Esophagus squamous epithelium (tissue), 5 donors: Measurements from ENCODE around the gene SLC1A4. TPM values are rescaled to one million over a fixed set of nuclear protein-coding genes. Genes with fewer than 3 reads are reported as not detected.

Experiments used
- DNase-seq: peaks from one replicate; lab custom pipeline; 2025; lab: John Stamatoyannopoulos, UW
- H3K27ac ChIP-seq, 4 donors: fragments of 200-600 bp; sonication (generic); one replicate each; pipeline ENCODE4 v1.5.1; 2016 to 2019; ENCODE audit warnings: mild to moderate bottlenecking in 1 of 4
- H3K27me3 ChIP-seq, 4 donors: fragments of 200-600 bp; sonication (generic); 1 replicate in 3 of 4; 2 replicates in 1 of 4; pipeline versions ENCODE4 v1.5.1 to v1.6.0; 2017 to 2021; ENCODE audit warnings: antibody characterized with exemption in 1 of 4
- H3K36me3 ChIP-seq, 3 donors: fragments of 200-600 bp; sonication (generic); one replicate each; pipeline ENCODE4 v1.5.1; 2016 to 2019
- H3K4me1 ChIP-seq, 3 donors: fragments of 200-600 bp; sonication (generic); one replicate each; pipeline ENCODE4 v1.5.1; 2017 to 2019
- H3K4me3 ChIP-seq, 4 donors: fragments of 200-600 bp; sonication (generic); 1 replicate in 3 of 4; 2 replicates in 1 of 4; pipeline ENCODE4 v1.5.1; 2016 to 2019; ENCODE audit warnings: mild to moderate bottlenecking in 2 of 4, moderate library complexity in 1 of 4
- H3K9me3 ChIP-seq, 3 donors: fragments of 200-600 bp; sonication (generic); one replicate each; pipeline ENCODE4 v1.5.1; 2016 to 2019
- POLR2A ChIP-seq, 4 donors: fragments of 450-650 bp; IDR thresholded peaks; one replicate each; pipeline ENCODE4 v1.6.1; 2017; ENCODE audit warnings: antibody characterized with exemption in 4 of 4, mild to moderate bottlenecking in 4 of 4, moderate library complexity in 3 of 4
- WGBS, 2 donors: methylation state at CpG; one replicate each; pipeline ENCODE4 v1.1.5; 2018; 5-methylcytosine and 5-hydroxymethylcytosine counted together
- intact Hi-C: fragments of 100-400 bp; cut with DNase I; formaldehyde crosslinking; loops from one replicate; pipeline ENCODE4 v1.15.0; 2022
- total RNA-seq, 4 donors: library from RNA; depleted of rRNA; stranded (reverse); fragments of >200 nt; gene quantifications; one replicate each; pipeline ENCODE4 v1.1.0, GENCODE V29; 2016
- TF ChIP-seq, protein P1 (sequence below), 6 experiments: fragments of 450-650 bp in 4 of 6; fragments of 200-600 bp in 2 of 6; sonication (generic) in 2 of 6; IDR thresholded peaks; one replicate each; pipeline ENCODE4 v1.5.1; 2016 to 2019; ENCODE audit warnings: antibody characterized with exemption in 6 of 6, mild to moderate bottlenecking in 4 of 6, moderate library complexity in 4 of 6
- donor health status: DM: yes; HTN: yes; CAD: no.

SLC1A4 gene
- total RNA-seq, 4 donors from 2014 or later, result 12.8 to 28.1 (median 14.3) TPM

DNA sequence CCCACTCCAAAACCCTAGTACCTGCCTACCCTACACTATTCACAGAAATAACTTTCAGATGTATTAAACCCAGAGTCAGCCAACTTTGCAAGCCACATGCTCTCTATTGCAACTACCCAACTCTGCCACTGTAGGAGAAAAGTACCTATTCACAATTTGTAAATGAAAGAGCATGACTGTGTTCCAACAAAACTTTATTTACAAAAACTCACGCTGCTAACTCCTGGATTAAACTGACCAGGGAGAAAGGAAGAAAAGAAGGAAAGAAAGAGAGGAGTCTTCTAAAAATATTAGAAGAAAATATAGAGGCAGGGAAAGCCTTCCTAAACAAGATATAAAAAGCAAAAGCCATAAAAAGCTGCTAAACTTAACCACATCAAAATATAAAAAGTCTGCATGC is 24.6 kb downstream of the SLC1A4 start:
- H3K27ac ChIP-seq, result no peak overlapping the region
- no peaks in the 10 kb centered on the region for H3K9me3 ChIP-seq
- H3K27me3 ChIP-seq, result no peaks in the 10 kb centered on the region
- peaks cover 0 to 71% (median 5%) of the 10 kb centered on the region in 3 donors for H3K36me3 ChIP-seq
- TF ChIP-seq, protein P1, sequence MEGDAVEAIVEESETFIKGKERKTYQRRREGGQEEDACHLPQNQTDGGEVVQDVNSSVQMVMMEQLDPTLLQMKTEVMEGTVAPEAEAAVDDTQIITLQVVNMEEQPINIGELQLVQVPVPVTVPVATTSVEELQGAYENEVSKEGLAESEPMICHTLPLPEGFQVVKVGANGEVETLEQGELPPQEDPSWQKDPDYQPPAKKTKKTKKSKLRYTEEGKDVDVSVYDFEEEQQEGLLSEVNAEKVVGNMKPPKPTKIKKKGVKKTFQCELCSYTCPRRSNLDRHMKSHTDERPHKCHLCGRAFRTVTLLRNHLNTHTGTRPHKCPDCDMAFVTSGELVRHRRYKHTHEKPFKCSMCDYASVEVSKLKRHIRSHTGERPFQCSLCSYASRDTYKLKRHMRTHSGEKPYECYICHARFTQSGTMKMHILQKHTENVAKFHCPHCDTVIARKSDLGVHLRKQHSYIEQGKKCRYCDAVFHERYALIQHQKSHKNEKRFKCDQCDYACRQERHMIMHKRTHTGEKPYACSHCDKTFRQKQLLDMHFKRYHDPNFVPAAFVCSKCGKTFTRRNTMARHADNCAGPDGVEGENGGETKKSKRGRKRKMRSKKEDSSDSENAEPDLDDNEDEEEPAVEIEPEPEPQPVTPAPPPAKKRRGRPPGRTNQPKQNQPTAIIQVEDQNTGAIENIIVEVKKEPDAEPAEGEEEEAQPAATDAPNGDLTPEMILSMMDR (IDR thresholded peaks at IDR 0.05), result no peak
- no peak for TF ChIP-seq POLR2A (IDR thresholded peaks at IDR 0.05)
- intact Hi-C loops, result no loop called here
- no peak for DNase-seq
- WGBS, 2 donors, result 40 to 83% methylated on average over 1 of the region's 1 CpG
- H3K4me3 ChIP-seq, result no peak overlapping the region
- peaks cover 0 to 21% (median 0%) of the 10 kb centered on the region in 3 donors for H3K4me1 ChIP-seq

DNA sequence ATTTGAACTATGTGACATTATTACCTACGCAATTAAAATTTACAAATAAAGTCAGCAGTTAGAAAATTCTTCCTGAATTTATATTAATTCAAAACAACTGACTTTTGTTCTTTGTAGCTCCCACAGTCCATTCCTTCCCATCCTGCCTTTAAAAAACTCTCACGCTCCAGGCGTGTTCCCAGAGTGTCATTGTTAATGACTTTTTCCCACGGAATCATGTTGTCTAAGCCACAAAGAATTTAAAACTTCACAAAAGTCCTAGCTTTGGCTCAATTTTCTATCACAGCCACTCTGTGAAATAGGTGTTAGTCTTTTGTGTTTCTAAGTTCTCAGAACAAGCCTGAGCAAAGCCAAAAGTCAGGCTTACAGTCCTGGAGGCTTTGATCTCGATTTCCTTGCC is 26.5 kb downstream of the SLC1A4 start:
- Histone ChIP-seq H3K9me3 (no peaks in the 10 kb centered on the region), H3K27ac (no peak overlapping the region), H3K4me3 (no peak overlapping the region), H3K27me3 (no peaks in the 10 kb centered on the region), H3K4me1 (peaks cover 0 to 25% (median 1%) of the 10 kb centered on the region in 3 donors), H3K36me3 (peaks cover 0 to 77% (median 17%) of the 10 kb centered on the region in 3 donors)
- 50 to 62% methylated on average over 5 of the region's 5 CpGs for WGBS, 2 donors
- no peak for TF ChIP-seq POLR2A (IDR thresholded peaks at IDR 0.05)
- TF ChIP-seq, protein P1 (IDR thresholded peaks at IDR 0.05), result no peak
- intact Hi-C loops, result no loop called here
- DNase-seq, result no peak

DNA sequence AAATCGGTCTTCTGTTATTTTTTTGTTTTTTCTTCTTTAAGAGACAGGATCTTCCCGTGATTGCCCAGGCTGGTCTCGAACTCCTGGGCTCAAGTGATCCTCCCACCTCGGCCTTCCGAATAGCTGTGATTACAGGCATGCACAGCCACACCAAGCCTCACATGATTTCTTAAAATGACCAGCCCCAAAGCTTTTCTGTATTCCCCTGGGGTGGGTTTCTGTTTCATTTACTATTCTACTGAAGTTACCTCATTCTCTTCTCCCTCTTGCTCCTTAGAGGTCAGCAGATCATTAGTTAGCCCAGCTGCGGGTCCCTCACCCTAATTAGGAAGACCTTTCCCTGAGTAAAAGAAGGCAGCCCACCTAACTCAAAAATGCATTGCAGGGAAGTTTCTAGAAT is 27.6 kb downstream of the SLC1A4 start:
- Histone ChIP-seq H3K36me3 (peaks cover 0 to 77% (median 17%) of the 10 kb centered on the region in 3 donors), H3K4me1 (peaks cover 0 to 30% (median 7%) of the 10 kb centered on the region in 3 donors), H3K4me3 (no peak overlapping the region), H3K27ac (no peak overlapping the region), H3K9me3 (no peaks in the 10 kb centered on the region), H3K27me3 (no peaks in the 10 kb centered on the region)
- 84 to 85% methylated on average over 6 of the region's 6 CpGs for WGBS, 2 donors
- no peak for TF ChIP-seq POLR2A (IDR thresholded peaks at IDR 0.05)
- TF ChIP-seq, protein P1 (IDR thresholded peaks at IDR 0.05), result no peak
- DNase-seq, result no peak
- intact Hi-C loops, result no loop called here

DNA sequence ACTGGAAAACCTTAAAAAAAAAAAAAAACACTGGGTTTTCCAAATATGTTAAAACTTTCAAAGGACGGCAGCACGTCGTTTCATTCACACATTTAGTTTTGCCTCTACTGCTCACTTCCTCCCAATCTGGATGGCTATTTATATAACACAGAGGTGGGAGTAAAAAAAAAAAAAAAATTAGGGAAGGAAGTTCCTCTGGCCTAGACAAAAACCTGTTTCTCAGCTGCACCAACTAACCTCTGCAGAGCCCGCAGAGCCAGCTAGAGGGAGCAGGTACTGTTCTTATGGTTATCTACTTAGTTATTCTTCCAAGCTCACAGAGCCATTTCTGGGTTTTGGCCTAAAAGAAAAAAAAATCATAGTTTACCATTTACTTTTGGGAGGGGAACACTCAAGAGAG is 28.1 kb downstream of the SLC1A4 start:
- H3K36me3 ChIP-seq, result peaks cover 0 to 77% (median 17%) of the 10 kb centered on the region in 3 donors
- H3K4me1 ChIP-seq, result peaks cover 0 to 30% (median 7%) of the 10 kb centered on the region in 3 donors
- TF ChIP-seq, protein P1 (IDR thresholded peaks at IDR 0.05), result peak in 5 of 6 experiments; percentile 33 to 45 (median 41)
- TF ChIP-seq POLR2A (IDR thresholded peaks at IDR 0.05), result no peak
- intact Hi-C loops, result no loop called here
- no peaks in the 10 kb centered on the region for H3K9me3 ChIP-seq
- 42 to 55% methylated on average over 4 of the region's 4 CpGs for WGBS, 2 donors
- no peaks in the 10 kb centered on the region for H3K27me3 ChIP-seq
- peak overlapping the region in 1 of 4 donors; percentile 44 for H3K27ac ChIP-seq
- DNase-seq, result no peak
- H3K4me3 ChIP-seq, result no peak overlapping the region

- intact Hi-C loops, result no loop called here
- Histone ChIP-seq H3K4me1 (peaks cover 0 to 30% (median 7%) of the 10 kb centered on the region in 3 donors), H3K9me3 (no peaks in the 10 kb centered on the region), H3K36me3 (peaks cover 0 to 75% (median 21%) of the 10 kb centered on the region in 3 donors), H3K27me3 (no peaks in the 10 kb centered on the region), H3K4me3 (no peak overlapping the region), H3K27ac (peak overlapping the region in 2 of 4 donors; percentile 44 to 63)
- TF ChIP-seq, protein P1 (IDR thresholded peaks at IDR 0.05), result no peak
- TF ChIP-seq POLR2A (IDR thresholded peaks at IDR 0.05), result no peak
- no peak for DNase-seq
- WGBS, 2 donors, result 93% methylated on average over 13 of the region's 15 CpGs
These were observed 29.0 kb downstream of the SLC1A4 start for GRCh38 chr2:65018141-65018582.
